ENCODE measurements around the gene RNF32. TPM values are rescaled to one million over a fixed set of nuclear protein-coding genes. Genes with fewer than 3 reads are reported as not detected.

The RNF32 gene
- total RNA-seq, 1 experiment from 2014 or later = 1.5 TPM

- no peaks in the 10 kb centered on the region for H3K36me3 ChIP-seq (ENCODE audit: insufficient read depth, low read length, poor library complexity, severe bottlenecking)
- ChIA-PET CTCF (no interaction called here), POLR2A (ENCODE audit: low non-redundant PET) (no interaction called here)
- no peak overlapping the region for H3K4me3 ChIP-seq (ENCODE audit: low read depth, low read length, poor library complexity, severe bottlenecking)
- no peak for TF ChIP-seq EZH2 (IDR thresholded peaks at IDR 0.05; ENCODE audit: borderline replicate concordance, low read depth, low read length, poor library complexity, severe bottlenecking)
- TF ChIP-seq, protein P1, sequence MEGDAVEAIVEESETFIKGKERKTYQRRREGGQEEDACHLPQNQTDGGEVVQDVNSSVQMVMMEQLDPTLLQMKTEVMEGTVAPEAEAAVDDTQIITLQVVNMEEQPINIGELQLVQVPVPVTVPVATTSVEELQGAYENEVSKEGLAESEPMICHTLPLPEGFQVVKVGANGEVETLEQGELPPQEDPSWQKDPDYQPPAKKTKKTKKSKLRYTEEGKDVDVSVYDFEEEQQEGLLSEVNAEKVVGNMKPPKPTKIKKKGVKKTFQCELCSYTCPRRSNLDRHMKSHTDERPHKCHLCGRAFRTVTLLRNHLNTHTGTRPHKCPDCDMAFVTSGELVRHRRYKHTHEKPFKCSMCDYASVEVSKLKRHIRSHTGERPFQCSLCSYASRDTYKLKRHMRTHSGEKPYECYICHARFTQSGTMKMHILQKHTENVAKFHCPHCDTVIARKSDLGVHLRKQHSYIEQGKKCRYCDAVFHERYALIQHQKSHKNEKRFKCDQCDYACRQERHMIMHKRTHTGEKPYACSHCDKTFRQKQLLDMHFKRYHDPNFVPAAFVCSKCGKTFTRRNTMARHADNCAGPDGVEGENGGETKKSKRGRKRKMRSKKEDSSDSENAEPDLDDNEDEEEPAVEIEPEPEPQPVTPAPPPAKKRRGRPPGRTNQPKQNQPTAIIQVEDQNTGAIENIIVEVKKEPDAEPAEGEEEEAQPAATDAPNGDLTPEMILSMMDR (conservative IDR thresholded peaks at IDR 0.05; ENCODE audit: low read depth, low read length) = no peak
- no TSS peak for BruUV-seq (replicated peaks)
- H3K27ac ChIP-seq (ENCODE audit: low read depth, low read length, poor library complexity, severe bottlenecking) = no peak overlapping the region
- DNase-seq (ENCODE audit: low spot score) = no peak
- intact Hi-C loops (cut with micrococcal nuclease; ENCODE audit: unreplicated experiment) = no loop called here
- no peaks in the 10 kb centered on the region for H3K9me3 ChIP-seq (ENCODE audit: low read depth, low read length, poor library complexity, severe bottlenecking)
- H3K4me1 ChIP-seq (ENCODE audit: insufficient read depth, low read length, poor library complexity, severe bottlenecking) = no peaks in the 10 kb centered on the region
- peaks cover 5% of the 10 kb centered on the region for H3K27me3 ChIP-seq (replicated peaks; ENCODE audit: insufficient read depth, low read depth, low read length, poor library complexity)
Observed at GRCh38 chr7:156654511-156655234, 14.1 kb downstream of the RNF32 start.

- no peak for DNase-seq (ENCODE audit: low spot score)
- H3K36me3 ChIP-seq (ENCODE audit: insufficient read depth, low read length, poor library complexity, severe bottlenecking) = no peaks in the 10 kb centered on the region
- no peaks in the 10 kb centered on the region for H3K4me1 ChIP-seq (ENCODE audit: insufficient read depth, low read length, poor library complexity, severe bottlenecking)
- BruUV-seq (replicated peaks) = no TSS peak
- intact Hi-C loops (cut with micrococcal nuclease; ENCODE audit: unreplicated experiment) = no loop called here
- POLR2A ChIA-PET (ENCODE audit: low non-redundant PET) = no interaction called here
- no peak overlapping the region for H3K27ac ChIP-seq (ENCODE audit: low read depth, low read length, poor library complexity, severe bottlenecking)
- H3K4me3 ChIP-seq (ENCODE audit: low read depth, low read length, poor library complexity, severe bottlenecking) = no peak overlapping the region
- H3K9me3 ChIP-seq (ENCODE audit: low read depth, low read length, poor library complexity, severe bottlenecking) = no peaks in the 10 kb centered on the region
- TF ChIP-seq, protein P1 (conservative IDR thresholded peaks at IDR 0.05; ENCODE audit: low read depth, low read length) = no peak
- TF ChIP-seq EZH2 (IDR thresholded peaks at IDR 0.05; ENCODE audit: borderline replicate concordance, low read depth, low read length, poor library complexity, severe bottlenecking) = no peak
- CTCF ChIA-PET = no interaction called here
- no peaks in the 10 kb centered on the region for H3K27me3 ChIP-seq (replicated peaks; ENCODE audit: insufficient read depth, low read depth, low read length, poor library complexity)
Observed at GRCh38 chr7:156655251-156655650, 14.7 kb downstream of the RNF32 start.

DNA sequence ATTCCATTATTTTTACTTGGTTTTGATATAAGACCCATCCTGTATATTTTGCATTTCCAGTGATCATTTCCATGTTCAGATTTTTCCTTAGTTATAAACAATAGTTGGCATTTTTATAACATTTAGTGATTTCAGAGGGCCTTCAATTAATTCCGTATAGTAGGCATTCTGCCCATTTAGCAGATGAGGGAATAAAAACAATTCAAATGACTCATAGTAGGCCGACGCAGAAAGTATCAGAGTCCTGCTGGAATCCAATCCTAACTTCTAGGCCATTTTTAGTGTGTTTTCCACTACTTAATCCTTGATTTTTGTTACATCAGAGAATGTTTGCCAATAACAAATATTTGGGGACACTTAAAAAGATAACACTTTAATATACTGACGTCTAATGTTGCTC is 15.4 kb downstream of the RNF32 start:
- Histone ChIP-seq H3K4me3 (ENCODE audit: low read depth, low read length, poor library complexity, severe bottlenecking) (no peak overlapping the region), H3K4me1 (ENCODE audit: insufficient read depth, low read length, poor library complexity, severe bottlenecking) (no peaks in the 10 kb centered on the region), H3K27me3 (replicated peaks; ENCODE audit: insufficient read depth, low read depth, low read length, poor library complexity) (no peaks in the 10 kb centered on the region), H3K36me3 (ENCODE audit: insufficient read depth, low read length, poor library complexity, severe bottlenecking) (no peaks in the 10 kb centered on the region), H3K9me3 (ENCODE audit: low read depth, low read length, poor library complexity, severe bottlenecking) (no peaks in the 10 kb centered on the region), H3K27ac (ENCODE audit: low read depth, low read length, poor library complexity, severe bottlenecking) (no peak overlapping the region)
- DNase-seq (ENCODE audit: low spot score) = no peak
- TF ChIP-seq, protein P1 (conservative IDR thresholded peaks at IDR 0.05; ENCODE audit: low read depth, low read length) = no peak
- no peak for TF ChIP-seq EZH2 (IDR thresholded peaks at IDR 0.05; ENCODE audit: borderline replicate concordance, low read depth, low read length, poor library complexity, severe bottlenecking)
- CTCF ChIA-PET = no interaction called here
- intact Hi-C loops (cut with micrococcal nuclease; ENCODE audit: unreplicated experiment) = no loop called here
- BruUV-seq (replicated peaks) = no TSS peak
- POLR2A ChIA-PET (ENCODE audit: low non-redundant PET) = no interaction called here

Measured in A673 (cell line).